ENCODE data around the gene SIL1.
"Not testable (repeated sequence)": the region's sequence is repeated elsewhere in the genome, so short reads cannot be mapped to it uniquely, and the experiment has no call there.

Gene SIL1

GRCh38 chr5:139174382-139174781 lies 23.8 kb downstream of the SIL1 start:
- not testable (repeated sequence) for DNase-seq (ENCODE audit: low read depth)

- no peak for DNase-seq (ENCODE audit: low read depth)
These were observed 26.3 kb downstream of the SIL1 start for GRCh38 chr5:139171779-139172404.

GRCh38 chr5:139167952-139168720 lies 30.0 kb downstream of the SIL1 start:
- no peak for DNase-seq (ENCODE audit: low read depth)

DNA sequence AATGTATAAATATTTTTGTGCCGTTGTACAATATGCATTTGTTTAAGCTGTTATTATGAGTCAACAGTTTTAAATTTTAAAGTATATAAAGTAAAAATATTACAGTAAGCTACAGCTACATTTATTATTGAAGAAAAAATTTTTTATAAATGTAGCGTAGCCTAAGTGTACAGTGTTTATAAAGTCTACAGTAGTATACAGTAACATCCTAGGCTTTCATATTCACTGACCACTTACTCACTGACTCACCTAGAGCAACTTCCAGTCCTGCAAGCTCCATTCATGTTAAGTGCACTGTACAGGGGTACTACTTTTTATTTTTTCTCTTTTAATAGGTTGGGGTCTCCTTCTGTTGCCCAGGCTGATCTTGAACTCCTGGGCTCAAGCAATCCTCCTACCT lies 30.6 kb downstream of the SIL1 start:
- no peak for DNase-seq (ENCODE audit: low read depth)

DNA sequence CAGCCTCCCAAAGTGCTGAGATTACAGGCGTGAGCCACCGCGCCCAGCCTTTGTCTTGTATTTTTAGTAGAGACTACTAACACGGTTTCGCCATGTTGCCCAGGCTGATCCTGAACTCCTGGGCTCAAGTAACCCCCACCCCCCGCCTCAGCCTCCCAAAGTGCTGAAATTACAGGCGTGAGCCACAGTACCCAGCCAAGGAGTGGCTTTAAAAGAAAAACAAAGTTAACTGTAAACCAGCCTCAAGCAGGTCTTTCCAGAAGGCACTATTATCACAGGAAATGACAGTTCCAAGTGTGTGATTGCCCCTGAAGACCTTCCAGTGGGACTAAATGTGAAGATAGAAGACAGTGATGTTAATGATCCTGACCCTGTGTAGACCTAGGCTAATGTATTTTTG lies 31.1 kb downstream of the SIL1 start:
- DNase-seq (ENCODE audit: low read depth), result no peak

- DNase-seq (ENCODE audit: low read depth), result not testable (repeated sequence)
These were observed 33.3 kb downstream of the SIL1 start for GRCh38 chr5:139164897-139165296.

DNA sequence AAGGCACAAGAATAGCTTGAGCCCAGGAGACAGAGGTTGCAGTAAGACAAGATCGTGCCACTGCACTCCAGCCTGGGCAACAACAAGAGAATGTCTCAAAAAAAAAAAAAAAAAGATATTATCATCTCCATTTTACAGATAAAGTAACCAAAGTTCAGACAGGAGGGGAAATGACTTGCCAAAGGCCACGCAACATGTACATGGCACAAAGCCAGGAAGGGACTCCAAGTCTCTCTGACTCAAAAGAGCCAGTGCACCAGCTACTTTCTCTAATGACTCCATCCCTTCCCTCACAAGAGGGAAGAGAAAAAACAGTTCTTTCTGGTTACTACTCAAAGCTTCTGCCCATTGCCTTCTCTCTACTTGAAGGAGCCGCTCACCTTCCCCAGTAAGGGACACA lies 34.1 kb downstream of the SIL1 start:
- no peak for DNase-seq (ENCODE audit: low read depth)

- no peak for DNase-seq (ENCODE audit: low read depth)
These were observed 35.7 kb downstream of the SIL1 start for GRCh38 chr5:139162448-139162847.

- DNase-seq (ENCODE audit: low read depth), result no peak
These were observed 39.4 kb downstream of the SIL1 start for GRCh38 chr5:139158791-139159190.

DNA sequence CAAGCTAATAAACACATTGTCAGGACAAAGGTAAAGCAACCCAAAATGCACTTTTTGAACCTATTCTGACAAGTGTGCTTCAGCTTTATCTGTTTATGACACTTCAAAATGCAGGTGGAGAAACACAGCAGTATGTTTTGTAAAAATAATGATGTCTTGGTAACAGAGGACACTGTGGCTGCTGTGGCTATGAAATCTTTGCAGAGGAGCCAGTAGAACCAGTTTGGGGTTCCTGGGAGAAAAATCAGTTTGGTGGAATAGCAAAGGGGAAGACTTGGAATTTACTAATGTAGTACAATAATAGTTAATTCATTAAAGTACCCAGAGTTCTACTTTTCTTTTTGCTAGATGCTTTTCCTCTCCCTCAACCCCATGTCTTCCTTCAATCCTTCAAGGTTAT lies 40.6 kb downstream of the SIL1 start:
- no peak for DNase-seq (ENCODE audit: low read depth)

- DNase-seq (ENCODE audit: low read depth), result no peak
These were observed 41.4 kb downstream of the SIL1 start for GRCh38 chr5:139156814-139157213.

GRCh38 chr5:139155333-139155732 lies 42.8 kb downstream of the SIL1 start:
- DNase-seq (ENCODE audit: low read depth), result no peak

DNA sequence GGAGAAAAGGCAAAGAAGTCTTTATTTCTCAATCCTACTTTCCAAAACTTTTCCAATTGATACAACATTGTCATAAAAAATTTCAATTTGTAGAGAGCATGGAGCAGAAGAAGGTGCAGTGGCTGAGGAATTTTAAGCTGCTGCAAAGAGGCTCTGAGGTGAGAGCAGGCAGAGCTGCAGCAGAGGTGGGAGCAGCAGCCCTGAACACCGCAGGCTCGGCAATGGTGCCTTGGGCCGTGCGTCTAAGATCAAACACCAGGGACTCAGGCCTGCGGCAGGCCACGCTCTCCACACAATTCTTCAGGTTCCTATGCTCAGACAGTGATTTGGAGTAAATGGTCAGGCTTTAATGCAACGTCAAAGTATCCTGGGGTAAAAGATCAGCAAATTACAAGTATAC lies 46.3 kb downstream of the SIL1 start:
- DNase-seq (ENCODE audit: low read depth), result no peak

- DNase-seq (ENCODE audit: low read depth), result no peak
These were observed 47.7 kb downstream of the SIL1 start for GRCh38 chr5:139150367-139150999.

DNA sequence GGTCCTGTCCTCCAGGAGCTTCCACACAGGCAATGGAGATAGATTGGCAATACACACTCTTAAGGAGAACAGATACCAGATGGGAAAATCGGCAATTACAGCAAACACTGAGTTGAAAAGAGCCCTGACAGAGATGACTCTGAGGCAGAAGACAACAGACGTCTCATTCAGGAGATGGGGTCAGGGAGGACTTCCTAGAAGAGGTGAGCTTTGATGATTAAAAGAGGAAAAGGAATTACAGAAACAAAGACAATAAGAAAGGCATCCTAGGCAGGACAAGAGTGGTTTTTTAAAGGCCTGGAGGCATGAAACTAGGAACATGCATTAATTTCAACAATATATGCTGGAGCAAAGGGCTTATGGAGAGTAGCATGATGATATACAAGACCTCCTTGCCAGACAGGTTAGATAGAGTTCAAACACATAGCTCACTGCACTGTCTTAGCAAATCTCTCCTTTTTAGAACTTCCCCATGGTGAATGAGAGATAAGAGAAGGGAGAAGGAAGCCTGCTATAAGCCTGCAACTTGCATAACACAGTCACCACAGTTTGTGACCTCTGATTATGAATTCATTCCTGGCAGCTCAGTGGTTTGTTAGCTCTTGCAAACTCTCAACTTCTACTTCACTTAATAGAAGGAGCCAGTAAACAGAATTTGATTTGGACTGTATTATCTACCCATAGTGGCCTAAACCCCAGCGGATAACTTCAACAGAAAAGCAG lies 48.5 kb downstream of the SIL1 start:
- DNase-seq (ENCODE audit: low read depth), result peak; percentile 56

DNA sequence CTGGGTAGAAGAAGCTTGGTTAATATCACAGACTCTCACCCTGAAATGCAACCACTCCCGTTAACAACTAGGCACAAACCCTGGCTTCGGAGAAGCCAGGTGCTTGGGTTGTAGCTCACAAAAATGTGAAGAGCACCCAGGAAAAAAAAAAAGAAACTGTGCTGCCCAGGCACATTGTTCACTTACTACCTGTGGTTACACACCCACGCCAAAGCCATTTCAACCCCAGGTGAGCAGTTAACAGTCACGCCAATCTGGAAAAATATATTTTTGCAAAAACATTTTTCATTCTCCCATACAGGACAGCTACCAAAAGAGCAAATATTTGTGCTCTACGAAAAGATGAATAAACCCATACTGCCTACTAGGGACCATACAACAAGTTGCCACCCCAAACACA lies 49.2 kb downstream of the SIL1 start:
- no peak for DNase-seq (ENCODE audit: low read depth)

DNA sequence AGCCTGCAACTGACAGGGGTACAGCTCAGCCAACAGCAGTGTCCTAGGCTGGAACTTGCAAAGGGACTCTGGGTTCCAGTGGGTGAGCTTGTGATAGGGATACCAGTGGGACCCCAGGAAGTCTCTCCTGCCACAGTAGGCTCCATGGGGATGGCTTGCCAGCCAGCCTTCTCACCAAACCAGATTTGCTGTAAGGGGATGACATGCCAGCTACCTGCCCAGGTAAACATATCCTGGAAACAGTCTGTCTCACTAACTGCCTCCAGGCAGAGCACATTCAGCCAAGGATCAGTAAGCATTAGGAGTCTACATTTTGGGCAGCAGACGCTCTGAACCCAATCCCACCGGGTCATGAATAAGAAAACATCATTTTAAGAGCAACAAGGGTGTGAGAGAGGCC lies 49.9 kb downstream of the SIL1 start:
- DNase-seq (ENCODE audit: low read depth), result no peak

- no peak for DNase-seq (ENCODE audit: low read depth)
These were observed 50.6 kb downstream of the SIL1 start for GRCh38 chr5:139147483-139148087.

- DNase-seq (ENCODE audit: low read depth), result no peak
These were observed 51.2 kb downstream of the SIL1 start for GRCh38 chr5:139146809-139147482.

DNA sequence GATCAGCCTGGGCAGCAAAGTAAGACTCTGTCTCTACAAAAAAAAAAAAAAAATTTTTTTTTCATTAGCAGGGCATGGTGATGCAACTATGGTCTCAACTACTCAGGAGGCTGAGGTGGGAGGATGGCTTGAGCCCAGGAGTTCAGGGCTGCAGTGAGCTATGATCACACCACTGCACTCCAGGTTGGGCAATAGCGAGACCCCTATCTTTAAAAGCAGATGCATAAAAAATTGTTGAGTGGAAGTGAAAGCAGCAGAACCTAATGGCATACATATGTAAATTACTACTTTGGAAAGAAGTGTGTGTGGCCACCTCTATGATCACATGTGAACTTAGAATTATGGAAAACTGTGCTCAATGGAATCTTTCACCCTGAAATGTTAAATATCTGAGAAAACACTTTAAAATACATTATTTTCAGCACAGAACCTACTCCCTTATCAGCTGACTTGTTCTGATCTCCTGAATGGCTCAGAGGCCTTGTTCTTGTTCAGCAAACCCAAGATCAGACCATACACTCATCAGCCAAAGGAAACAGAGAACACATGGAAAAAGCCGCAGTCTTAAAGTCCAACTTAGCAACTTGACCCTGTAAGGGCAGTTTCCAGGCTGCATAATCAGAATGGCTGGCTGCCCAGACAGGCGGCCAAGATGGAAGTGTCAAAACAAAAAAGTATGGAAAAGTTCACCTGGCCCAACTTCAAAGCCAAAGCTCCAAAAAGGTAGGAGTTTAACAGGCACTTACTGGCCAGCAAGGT lies 56.5 kb downstream of the SIL1 start:
- peak; percentile 76 for DNase-seq (ENCODE audit: low read depth)

- no peak for DNase-seq (ENCODE audit: low read depth)
These were observed 57.5 kb downstream of the SIL1 start for GRCh38 chr5:139140591-139141071.
